GM18519 (cell line): ENCODE results near the gene ERC1.
"Not testable (repeated sequence)": the region's sequence is repeated elsewhere in the genome, so short reads cannot be mapped to it uniquely, and the experiment has no call there.

ENCODE experiments used
- ATAC-seq: cut with Tn5 transposase; IDR thresholded peaks from one replicate; pipeline ENCODE4 v1.9.1; 2021; ENCODE audit warnings: mild to moderate bottlenecking, moderate library complexity; ENCODE audit not compliant: unreplicated experiment, low FRiP score

The ERC1 gene

DNA sequence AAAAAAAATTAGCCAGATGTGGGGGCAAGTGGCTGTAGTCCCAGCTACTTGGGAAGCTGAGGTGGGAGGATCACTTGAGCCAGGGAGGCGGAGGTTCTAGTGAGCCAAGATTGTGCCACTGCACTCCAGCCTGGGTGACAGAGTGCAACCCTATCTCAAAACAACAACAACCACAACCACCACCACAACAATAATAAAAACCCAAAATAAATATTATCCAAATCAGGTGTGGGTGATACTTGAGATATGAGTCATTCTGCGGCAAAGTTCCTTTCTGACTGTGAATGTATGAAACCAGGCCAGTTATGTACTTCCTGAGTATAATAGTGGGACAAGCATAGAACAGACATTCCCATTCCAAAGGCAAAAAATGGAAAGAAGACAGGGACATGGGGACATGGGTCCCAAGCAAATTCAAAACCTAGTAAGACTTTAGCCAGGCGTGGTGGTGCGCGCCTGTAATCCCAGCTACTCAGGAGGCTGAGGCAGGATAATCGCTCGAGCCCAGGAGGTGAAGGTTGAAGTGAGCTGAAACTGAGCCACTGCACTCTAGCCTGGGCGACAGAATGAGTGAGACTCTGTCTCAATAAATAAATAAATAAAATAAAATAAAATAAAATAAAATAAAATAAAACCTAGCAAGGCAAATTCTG is 9.7 kb upstream of the ERC1 start:
- ATAC-seq, result no peak

DNA sequence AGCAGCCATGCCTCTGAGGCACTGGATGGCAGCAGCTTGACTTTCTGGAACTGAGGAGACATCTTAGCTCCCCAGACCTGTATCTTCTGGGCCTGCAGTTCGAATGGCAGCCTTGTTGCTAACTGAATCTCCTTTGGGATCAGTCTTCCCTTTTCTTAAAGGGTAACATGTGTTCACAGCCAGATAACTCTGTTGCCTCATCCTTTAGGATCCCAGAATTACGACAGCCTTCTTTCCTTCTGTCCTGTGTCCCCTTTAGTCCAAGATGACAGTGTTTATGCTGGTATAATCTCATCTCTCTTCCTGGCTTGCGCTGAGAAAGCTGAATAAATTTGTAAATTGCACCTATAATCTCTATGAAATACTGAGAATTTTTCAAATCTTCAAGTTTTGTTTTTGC is 9.1 kb upstream of the ERC1 start:
- ATAC-seq, result no peak

DNA sequence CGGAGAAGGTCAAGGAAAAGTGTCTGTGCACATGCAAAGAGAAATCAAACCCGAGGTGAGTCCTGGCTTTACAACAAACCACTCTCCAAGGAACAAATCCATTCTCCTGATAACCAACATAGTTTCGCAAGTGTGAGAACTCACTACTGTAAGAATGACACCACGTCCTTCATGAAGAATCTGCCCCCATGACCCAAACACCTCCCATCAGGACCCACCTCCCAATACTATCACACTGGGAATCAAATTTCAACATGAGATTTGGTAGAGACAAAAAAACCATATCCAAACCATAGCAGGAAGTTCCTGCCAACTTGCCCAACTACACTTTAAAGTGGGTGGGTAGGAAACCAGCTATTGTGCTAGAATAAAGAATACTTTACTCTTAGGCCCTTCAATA is 2.4 kb upstream of the ERC1 start:
- no peak for ATAC-seq

DNA sequence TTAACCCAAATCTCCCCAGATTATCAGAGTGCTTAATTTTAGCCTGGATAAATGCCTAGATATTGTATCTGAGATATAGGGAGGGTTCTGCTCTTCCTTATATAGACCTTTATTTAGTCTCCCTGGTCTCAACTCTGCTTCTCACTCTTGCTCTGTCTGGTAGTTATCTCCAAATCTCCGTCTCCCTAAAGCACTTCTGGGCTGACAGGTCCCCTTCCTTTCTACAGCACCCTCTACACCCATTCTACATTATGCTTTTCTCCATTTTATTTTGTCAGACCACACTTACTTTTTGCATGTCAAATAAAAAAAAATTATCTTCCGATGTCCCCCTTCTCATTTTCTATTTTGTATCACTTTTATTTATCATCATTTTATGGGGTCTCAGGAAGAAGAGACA is 2.0 kb upstream of the ERC1 start:
- no peak for ATAC-seq

DNA sequence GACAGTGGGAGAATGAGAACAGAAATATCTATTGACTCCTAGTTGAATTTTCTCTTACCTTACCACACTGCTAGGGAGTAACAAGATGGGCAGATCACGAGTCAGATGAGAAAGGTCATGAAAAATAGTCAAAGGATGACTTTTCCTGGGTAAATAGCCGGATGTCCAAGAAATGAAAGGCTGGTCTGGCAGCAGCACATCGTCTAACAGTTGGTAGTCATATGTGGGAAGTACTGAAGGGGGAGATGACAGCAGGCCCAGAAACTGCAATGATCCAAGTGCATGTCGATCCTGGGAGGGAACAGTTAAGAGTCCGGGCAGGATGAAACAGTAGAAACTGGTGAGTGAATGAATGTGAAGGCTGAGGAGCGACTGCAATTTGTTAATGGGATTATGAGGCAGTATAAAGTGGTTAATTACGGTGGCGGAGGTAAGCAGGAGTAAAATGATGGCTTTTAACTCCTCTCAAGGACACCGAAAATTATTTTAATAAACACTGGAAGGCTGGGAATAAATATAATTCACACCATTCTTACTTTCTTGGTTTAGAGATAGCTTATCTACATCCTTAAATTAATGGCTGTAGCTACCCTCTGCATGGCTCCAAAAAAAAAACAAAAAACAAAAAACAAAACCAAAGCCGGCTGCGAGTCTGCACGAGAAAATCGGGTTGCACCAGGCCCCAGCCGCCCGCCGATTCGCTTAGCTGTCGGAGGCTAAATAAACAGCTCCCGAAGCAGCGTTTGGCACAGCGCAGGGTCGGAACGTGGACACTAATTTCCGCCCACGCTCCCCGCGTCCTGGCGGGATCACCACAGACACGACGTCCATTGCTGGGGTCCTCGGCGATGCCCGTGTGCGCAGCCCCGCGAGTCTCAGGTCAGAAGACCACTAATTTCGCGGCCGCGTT is 1.0 kb upstream of the ERC1 start:
- no peak for ATAC-seq

DNA sequence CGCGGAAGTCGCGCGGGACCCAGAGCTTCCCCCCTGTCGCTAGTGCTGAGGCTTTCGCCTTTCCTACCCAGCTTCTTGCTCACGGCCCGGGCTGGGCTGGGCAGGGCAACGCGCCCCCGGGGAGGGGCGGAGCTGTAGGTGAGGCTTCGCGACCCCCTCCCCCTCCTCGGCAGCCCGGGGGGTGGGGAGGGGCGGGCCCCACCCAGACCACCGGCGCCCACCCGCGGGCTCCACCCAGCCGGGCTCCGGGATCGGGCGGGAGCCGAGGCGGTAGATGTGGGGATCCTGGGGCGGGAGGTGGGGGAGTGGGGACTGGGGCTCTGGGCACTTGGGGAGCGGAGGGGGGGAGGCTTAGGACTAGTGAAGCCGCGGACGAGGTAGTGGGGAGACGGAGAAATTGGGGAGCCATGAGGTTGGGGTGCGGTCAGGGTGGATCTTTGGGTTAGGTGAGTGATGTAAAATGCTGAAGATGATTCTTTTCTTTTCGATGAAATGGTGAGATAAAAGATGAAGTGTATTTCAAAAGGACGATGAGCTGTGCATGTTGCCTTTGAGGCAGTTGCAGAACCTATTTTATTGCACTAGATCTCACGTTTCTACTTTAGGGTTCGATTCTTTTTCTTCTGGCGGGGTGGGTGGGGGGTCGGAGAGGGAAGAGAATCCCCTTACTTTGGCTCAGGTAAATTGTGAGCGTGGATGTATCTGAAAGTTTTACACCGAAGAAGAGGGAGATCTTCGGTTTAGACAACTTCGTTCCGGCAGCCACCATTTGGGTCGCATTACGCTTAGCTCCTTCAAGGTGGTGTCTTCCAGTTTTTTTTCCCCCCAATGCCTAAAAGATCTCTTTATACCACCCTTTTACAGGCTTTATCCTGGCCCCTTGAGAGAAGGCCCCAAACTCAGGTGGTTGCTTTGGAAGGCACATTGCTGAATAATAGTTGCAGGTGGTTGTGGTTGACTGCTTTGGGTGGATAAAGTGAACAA is 619 bp downstream of the ERC1 start:
- ATAC-seq, result peak; percentile 26

DNA sequence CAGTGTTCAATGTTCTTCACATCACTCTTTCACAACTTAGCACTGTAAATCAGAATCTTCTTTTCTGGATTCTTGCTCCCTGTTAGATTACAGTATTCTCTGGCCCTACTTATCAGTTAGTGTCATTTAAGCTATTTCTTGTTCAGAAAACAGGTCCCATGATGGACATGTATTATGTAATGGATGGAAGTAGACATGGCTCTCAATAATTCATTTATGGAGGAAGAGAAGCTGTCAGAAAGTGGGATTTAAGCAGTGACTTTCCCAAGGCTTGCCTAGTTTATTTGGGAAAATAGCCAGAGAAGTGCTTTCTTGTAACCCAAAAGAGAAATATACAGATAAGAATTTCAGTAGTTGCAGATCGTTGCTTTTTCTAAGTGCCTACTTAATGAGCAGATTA is 1.6 kb downstream of the ERC1 start:
- no peak for ATAC-seq

DNA sequence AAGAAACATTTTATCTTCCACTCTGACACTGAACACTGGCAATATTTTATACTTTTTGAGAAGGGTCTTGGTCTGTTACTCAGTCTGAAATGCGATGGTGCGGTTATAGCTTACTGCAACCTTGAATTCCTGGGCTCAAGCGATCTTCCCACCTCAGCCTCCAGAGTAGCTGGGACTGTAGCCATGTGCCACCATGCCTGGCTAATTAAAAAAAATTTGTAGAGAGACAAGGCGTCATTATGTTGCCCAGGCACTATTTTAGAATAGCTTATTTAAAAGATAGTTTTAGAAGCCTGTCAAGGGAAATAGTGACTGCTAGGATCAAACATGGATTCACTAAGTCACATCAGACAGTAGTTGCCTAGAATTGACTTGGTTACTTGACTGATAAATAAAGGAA is 5.9 kb downstream of the ERC1 start:
- no peak for ATAC-seq

DNA sequence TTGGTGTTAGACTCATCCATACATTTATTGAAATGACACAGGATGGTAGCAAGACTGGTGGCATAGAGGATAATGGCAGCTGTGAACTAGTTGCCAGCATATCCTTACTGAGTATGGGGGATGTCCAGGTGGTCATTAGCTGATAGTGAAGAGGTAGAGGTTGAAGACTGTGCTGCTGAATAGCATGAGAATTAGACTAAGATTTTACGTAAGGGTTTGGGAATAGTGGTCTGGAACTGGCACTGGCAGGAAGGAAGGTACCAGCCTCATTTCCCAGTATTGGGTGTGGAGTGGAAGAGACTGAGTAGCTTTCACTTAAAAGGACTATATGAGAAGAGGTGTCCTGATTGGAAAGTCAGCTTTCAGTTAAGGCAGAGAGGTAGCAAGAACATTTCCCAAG is 6.5 kb downstream of the ERC1 start:
- no peak for ATAC-seq

DNA sequence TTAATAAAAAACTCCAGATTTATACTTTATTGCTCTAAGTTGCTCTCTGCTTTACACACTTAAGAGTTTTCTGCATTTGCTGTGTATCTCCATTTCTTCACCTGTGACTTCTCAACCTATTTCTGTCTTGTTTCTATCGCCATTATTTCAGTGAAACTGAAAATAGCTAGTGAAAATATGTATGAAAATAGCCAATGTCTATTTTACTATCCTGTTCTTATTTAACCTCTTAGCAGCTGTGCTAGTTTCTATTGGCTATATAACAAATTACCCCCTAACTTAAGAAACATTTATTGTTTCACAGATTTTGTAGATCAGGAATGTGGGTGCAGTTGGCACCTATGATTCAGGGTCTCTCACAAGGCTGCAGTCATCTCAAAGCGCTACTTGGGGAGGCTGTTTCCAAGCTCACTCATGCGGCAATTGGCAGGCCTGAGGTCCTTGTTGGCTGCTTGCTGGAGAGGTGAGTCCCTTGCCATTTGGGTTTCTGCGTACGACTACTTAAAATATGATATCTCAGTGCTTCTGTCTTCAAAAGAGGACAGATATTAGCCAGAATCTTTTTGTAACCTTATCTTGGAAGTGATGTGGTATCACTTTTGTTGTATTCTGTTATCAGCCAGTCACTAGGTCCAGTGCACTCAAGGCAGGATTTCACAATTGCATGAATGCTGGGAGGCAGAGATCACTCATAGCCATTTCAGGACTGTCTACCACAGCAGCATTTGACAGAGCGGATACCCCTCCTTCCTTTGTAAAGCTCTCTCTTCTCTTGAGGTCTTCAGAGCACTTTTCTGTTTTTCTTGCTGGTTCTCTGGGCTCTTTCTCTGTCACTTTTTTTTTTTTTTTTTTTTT is 7.2 kb downstream of the ERC1 start:
- ATAC-seq, result peak; percentile 49

DNA sequence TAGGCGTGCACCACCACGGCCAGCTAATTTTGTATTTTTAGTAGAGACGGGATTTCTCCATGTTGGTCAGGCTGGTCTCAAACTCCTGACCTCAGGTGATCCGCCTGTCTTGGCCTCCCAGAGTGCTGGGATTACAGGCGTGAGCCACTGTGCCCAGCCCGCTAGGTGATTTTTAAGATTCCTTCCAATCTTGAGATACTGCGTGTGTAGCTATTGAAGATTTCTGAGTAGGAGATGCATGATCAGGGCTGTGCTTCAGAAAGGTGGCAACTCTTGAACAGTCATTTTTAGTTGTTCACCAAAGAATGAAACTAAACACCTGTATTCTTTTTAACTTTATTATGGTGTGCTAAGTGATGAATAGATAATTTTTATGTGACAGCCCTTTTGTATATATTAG is 8.7 kb downstream of the ERC1 start:
- ATAC-seq, result not testable (repeated sequence)

DNA sequence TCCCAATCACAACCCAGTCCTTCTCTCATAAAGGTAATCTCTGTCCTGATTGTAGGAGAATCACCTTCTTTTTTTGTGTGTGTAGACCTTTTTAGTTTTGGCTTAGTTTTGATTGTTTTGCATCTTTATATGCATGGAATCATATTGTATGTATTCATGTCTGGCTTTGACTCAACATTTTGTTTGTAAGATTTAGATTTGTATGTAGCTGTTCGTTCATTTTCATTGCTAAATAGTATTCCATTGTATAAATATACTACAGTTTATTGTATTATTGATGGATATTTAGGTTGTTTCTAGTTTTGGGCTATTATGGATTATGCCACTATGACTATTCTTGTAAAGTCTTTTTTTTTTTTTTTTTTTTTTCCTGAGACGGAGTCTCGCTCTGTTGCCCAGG is 10.5 kb downstream of the ERC1 start:
- ATAC-seq, result no peak

DNA sequence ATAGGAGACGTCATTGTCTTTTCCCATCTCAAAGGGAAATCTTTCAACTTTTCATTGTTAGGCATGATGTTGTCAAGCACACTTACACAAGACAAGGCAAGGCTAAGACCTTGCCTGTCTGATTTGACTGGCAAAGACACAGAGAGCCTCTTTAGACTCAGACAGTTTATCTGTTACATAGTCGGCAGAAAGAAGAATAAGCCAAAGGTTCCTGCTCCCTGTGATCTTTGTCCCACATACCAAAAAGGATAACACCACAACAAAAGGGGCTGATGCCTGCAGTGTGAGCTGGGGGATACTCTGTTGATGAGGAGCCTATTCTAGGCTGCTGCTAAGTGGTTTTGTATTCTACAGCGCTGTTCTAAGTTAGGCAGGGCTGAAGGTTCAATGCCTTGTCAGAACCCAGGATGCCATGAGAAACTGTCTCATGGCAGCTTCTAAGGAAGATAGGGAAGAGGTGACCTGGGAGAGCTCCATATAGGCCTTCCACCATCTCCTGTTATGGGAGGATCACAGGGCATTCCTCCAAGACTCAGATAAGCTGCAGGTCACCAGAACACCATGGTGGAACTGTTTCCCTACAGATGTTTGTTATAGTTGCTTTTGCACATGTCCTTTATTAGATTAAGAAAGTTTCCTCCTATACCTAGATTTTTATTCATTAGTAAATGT is 12.7 kb downstream of the ERC1 start:
- ATAC-seq, result no peak

DNA sequence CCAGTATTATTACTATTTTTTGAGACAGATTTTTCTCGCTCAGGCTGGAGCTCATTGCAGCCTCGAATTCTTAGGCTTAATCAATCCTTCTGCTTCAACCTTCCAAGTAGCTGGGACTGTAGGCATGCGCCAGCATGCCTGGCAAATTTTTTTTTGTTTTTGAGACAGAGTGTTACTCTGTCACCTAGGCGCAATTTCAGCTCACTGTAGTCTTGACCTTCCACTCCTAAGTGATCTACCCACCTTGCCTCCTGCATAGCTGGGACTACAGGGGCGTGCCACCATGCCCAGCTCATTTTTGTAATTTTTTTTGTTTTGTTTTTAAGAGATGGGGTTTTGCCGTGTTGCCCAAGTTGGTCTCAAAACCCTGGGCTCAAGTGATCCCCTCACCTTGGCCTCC is 15.2 kb downstream of the ERC1 start:
- ATAC-seq, result no peak

DNA sequence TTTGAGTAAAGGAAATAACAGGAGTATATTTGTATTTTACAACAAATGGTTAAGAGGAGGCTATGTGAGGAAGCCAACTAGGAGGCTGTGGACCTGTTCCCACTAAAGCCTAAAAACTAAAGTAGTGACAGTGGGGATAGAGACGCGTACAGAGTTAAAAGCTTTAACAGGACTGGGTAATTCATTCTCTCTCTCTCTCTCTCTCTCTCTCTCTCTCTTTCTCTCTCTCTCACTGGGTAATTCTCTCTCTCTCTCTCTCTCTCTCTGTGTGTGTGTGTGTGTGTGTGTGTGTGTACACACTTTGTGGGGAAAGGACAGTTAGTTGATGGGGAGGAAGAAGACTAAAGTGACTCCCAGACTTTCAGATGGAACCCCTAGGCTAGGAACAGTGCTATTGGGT is 16.3 kb downstream of the ERC1 start:
- ATAC-seq, result no peak

DNA sequence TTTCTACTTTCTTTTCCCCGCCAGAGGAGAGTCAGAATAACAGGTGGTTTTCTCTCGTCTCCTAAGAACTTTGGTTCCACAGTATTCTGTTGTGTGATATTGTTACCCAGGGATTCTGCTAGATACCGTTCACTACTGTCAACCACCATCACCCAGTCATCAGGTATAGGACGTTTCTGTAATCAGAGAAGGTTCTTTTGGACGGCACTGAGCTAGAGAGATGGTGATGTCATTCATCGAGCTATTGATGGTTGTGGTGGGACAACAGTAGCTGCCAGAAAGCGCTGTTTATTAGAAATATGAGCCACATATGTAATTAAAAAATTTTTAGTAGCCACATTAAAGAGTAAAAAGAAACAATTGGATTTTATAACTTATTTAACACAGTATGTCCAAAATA is 17.0 kb downstream of the ERC1 start:
- ATAC-seq, result no peak

DNA sequence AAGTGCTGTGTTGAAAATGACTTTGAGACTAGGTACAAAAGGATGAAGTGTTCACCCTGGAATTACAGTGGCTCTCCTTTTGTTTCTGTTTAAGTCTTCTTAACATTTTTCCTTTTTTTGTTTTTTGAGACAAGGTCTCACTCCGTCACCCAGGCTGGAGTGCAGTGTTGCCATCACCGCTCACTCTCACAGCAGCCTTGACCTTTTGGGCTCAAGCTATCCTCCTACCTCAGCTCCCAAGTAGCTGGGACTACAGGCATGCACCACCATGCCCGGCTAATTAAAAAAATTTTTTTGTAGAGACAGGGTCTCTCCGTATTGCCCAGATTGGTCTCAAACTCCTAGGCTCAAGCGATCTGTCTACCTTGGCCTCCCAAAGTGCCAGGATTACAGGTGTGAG is 20.1 kb downstream of the ERC1 start:
- no peak for ATAC-seq

DNA sequence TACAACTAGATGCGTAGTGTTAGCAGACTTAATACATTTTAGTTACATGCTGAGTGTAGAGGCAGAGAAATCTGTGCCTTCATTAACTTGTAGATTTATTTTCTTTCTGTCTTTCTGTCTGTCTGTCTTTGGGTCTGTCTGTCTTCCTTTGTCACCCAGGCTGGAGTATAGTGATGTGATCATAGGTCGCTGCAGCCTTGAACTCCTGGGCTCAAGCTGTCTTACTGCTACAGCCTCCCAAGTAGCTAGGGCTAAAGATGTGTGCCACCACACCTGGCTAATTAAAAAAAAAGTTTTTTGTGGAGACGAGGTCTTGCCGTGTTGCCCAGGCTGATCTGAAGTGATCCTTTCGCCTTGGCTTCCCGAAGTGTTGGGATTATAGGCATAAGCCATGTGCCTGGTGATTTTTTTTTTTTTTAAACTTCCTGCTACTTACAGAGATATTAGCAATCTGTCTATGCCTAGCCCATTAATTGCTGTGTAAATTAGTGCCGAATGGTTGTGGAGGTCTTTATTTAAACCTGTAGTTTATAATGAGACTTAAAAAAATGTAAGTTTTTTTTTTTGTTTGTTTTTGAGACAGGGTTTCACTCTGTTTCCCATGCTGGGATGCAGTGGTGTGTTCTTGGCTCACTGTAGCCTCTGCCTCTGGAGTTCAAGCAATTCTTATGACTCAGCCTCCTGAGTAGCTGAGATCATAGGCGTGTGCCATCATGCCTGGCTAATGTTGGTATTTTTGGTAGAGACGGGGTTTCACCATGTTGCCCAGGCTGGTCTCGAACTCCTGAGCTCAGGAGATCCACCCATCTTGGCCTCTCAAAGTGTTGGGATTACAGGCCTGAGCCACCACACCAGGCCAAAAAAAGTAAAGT is 22.8 kb downstream of the ERC1 start:
- ATAC-seq, result no peak

DNA sequence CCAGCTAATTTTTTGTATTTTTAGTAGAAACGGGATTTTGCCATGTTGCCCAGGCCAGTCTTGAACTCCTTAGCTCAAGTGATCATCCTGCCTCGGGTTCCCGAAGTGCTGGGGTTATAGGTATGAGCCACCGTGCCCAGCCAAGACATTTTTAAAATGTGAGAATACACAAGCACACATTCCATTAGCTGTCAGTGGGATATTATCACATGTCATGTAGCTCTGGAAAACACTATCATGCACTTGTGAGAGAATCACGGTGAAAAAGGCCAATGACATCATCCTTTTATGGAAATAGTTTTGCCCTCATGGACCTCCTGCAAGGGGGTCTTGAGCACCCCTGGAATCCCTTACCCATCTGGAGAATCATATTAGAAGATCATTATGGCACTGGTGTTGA is 28.3 kb downstream of the ERC1 start:
- no peak for ATAC-seq
